Right kidney (tissue), 1 donor: ENCODE results near the gene IMMP2L.

ENCODE experiments used
- DNase-seq: peaks from one replicate; pipeline ENCODE4 v3.0.0-alpha.2; 2016

IMMP2L gene

GRCh38 chr7:111098926-111099250 is 463.4 kb downstream of the IMMP2L start:
- no peak for DNase-seq

GRCh38 chr7:111098011-111098925 is 464.0 kb downstream of the IMMP2L start:
- DNase-seq = no peak

GRCh38 chr7:111096997-111097396 is 465.3 kb downstream of the IMMP2L start:
- no peak for DNase-seq

GRCh38 chr7:111094419-111094818 is 467.9 kb downstream of the IMMP2L start:
- DNase-seq = no peak

GRCh38 chr7:111093496-111093895 is 468.8 kb downstream of the IMMP2L start:
- no peak for DNase-seq

- DNase-seq = no peak
These were observed 469.7 kb downstream of the IMMP2L start for GRCh38 chr7:111092406-111093236.

GRCh38 chr7:111091593-111092358 is 470.5 kb downstream of the IMMP2L start:
- no peak for DNase-seq

GRCh38 chr7:111090846-111091245 is 471.4 kb downstream of the IMMP2L start, which contains the start of gene LRRN3:
TSS of gene LRRN3 (plus strand) at chr7:111091127. CDS start at chr7:111122773, 31,646 bp downstream.
- DNase-seq = peak; percentile 47

GRCh38 chr7:111089822-111090426 is 472.4 kb downstream of the IMMP2L start:
- no peak for DNase-seq

- DNase-seq = no peak
These were observed 474.0 kb downstream of the IMMP2L start for GRCh38 chr7:111088328-111088727.

- no peak for DNase-seq
These were observed 475.8 kb downstream of the IMMP2L start for GRCh38 chr7:111086532-111086931.

- DNase-seq = no peak
These were observed 476.9 kb downstream of the IMMP2L start for GRCh38 chr7:111085356-111085755.

- no peak for DNase-seq
These were observed 478.9 kb downstream of the IMMP2L start for GRCh38 chr7:111083413-111083812.

GRCh38 chr7:111082351-111082750 is 479.9 kb downstream of the IMMP2L start:
- DNase-seq = no peak

GRCh38 chr7:111081546-111082267 is 480.6 kb downstream of the IMMP2L start:
- no peak for DNase-seq

- no peak for DNase-seq
These were observed 481.7 kb downstream of the IMMP2L start for GRCh38 chr7:111080495-111081105.

GRCh38 chr7:111077001-111077400 is 485.3 kb downstream of the IMMP2L start:
- DNase-seq = no peak

- DNase-seq = no peak
These were observed 486.1 kb downstream of the IMMP2L start for GRCh38 chr7:111076205-111076604.

GRCh38 chr7:111075498-111075897 is 486.8 kb downstream of the IMMP2L start:
- no peak for DNase-seq

- DNase-seq = no peak
These were observed 487.5 kb downstream of the IMMP2L start for GRCh38 chr7:111074748-111075146.
